Measurements from ENCODE around the gene LRRC17. TPM values are rescaled to one million over a fixed set of nuclear protein-coding genes. Genes with fewer than 3 reads are reported as not detected.

The LRRC17 gene
- total RNA-seq, 1 experiment from 2014 or later = 0.11 TPM

GRCh38 chr7:102913826-102914225, 1.0 kb downstream of the LRRC17 start:
- H3K27me3 ChIP-seq (ENCODE audit: low read length) = no peaks in the 10 kb centered on the region

GRCh38 chr7:102914585-102914984, 1.8 kb downstream of the LRRC17 start:
- H3K27ac ChIP-seq (ENCODE audit: low read length) = no peak overlapping the region

More at GRCh38 chr7:102913826-102914225, 1.0 kb downstream of the LRRC17 start:
- Histone ChIP-seq H4K20me1 (ENCODE audit: low read length) (no peaks in the 10 kb centered on the region), H2AFZ (ENCODE audit: low read length) (no peak overlapping the region), H3K9me3 (ENCODE audit: low read length) (no peaks in the 10 kb centered on the region), H3K4me2 (ENCODE audit: low read length) (no peak overlapping the region), H3K27ac (ENCODE audit: low read length) (no peak overlapping the region), H3K4me3 (ENCODE audit: low read length) (no peak overlapping the region), H3K9me2 (replicated peaks; ENCODE audit: low read length) (no peaks in the 10 kb centered on the region), H3K36me3 (ENCODE audit: low read depth, low read length) (no peaks in the 10 kb centered on the region), H3K9ac (ENCODE audit: low read length) (no peak overlapping the region), H3K79me2 (ENCODE audit: low read length) (no peaks in the 10 kb centered on the region), H3F3A (ENCODE audit: low read length, unreplicated experiment) (no peaks in the 10 kb centered on the region), H3K4me1 (ENCODE audit: insufficient read depth, low read length) (peaks cover 12% of the 10 kb centered on the region)
- ChIA-PET POLR2A (ENCODE audit: unreplicated experiment) (no interaction called here), CTCF (no interaction called here)
- intact Hi-C loops (cut with micrococcal nuclease) = no loop called here
- TF ChIP-seq EZH2 (IDR thresholded peaks at IDR 0.05; ENCODE audit: low read length, unreplicated experiment) (no peak), EZH2phosphoT487 (IDR thresholded peaks at IDR 0.05; ENCODE audit: borderline replicate concordance, low read length) (no peak), CTCF (conservative IDR thresholded peaks at IDR 0.05; ENCODE audit: low read depth, low read length) (no peak)
- ATAC-seq (no peak), DNase-seq (no peak)
- BruUV-seq (replicated peaks) = no TSS peak

More at GRCh38 chr7:102914585-102914984, 1.8 kb downstream of the LRRC17 start:
- Histone ChIP-seq H3K4me1 (ENCODE audit: insufficient read depth, low read length) (peaks cover 12% of the 10 kb centered on the region), H4K20me1 (ENCODE audit: low read length) (no peaks in the 10 kb centered on the region), H2AFZ (ENCODE audit: low read length) (no peak overlapping the region), H3K9ac (ENCODE audit: low read length) (no peak overlapping the region), H3K4me2 (ENCODE audit: low read length) (no peak overlapping the region), H3K4me3 (ENCODE audit: low read length) (no peak overlapping the region), H3K9me2 (replicated peaks; ENCODE audit: low read length) (no peaks in the 10 kb centered on the region), H3K79me2 (ENCODE audit: low read length) (no peaks in the 10 kb centered on the region), H3K9me3 (ENCODE audit: low read length) (no peaks in the 10 kb centered on the region), H3K36me3 (ENCODE audit: low read depth, low read length) (no peaks in the 10 kb centered on the region), H3F3A (ENCODE audit: low read length, unreplicated experiment) (no peaks in the 10 kb centered on the region), H3K27me3 (ENCODE audit: low read length) (no peaks in the 10 kb centered on the region)
- DNase-seq = no peak
- no peak for ATAC-seq
- no peak for TF ChIP-seq EZH2 (IDR thresholded peaks at IDR 0.05; ENCODE audit: low read length, unreplicated experiment)
- no peak for TF ChIP-seq EZH2phosphoT487 (IDR thresholded peaks at IDR 0.05; ENCODE audit: borderline replicate concordance, low read length)
- no peak for TF ChIP-seq CTCF (conservative IDR thresholded peaks at IDR 0.05; ENCODE audit: low read depth, low read length)
- CTCF ChIA-PET = no interaction called here
- intact Hi-C loops (cut with micrococcal nuclease) = no loop called here
- no TSS peak for BruUV-seq (replicated peaks)
- POLR2A ChIA-PET (ENCODE audit: unreplicated experiment) = no interaction called here
